ENCODE measurements around the gene GATB. TPM values are rescaled to one million over a fixed set of nuclear protein-coding genes. Genes with fewer than 3 reads are reported as not detected.

The GATB gene
- total and polyA plus RNA-seq, 2 experiments from 2014 or later: 19.4 to 20.1 TPM

GRCh38 chr4:151729731-151730559 is 30.9 kb downstream of the GATB start:
- Histone ChIP-seq H3K4me1 (ENCODE audit: insufficient read depth) (no peaks in the 10 kb centered on the region), H3K9me3 (ENCODE audit: low read depth) (no peaks in the 10 kb centered on the region), H3K79me2 (peaks cover 3% of the 10 kb centered on the region), H3K4me3 (no peak overlapping the region), H4K20me1 (ENCODE audit: insufficient read depth, poor library complexity, severe bottlenecking) (no peaks in the 10 kb centered on the region), H3K9me2 (replicated peaks; ENCODE audit: insufficient read depth) (peaks cover 4% of the 10 kb centered on the region), H3K36me3 (replicated peaks; ENCODE audit: insufficient read depth, low read depth) (no peaks in the 10 kb centered on the region), H3K27ac (peak overlapping the region; percentile 66), H3K4me2 (no peak overlapping the region), H2AFZ (no peak overlapping the region), H3K27me3 (no peaks in the 10 kb centered on the region)
- TF ChIP-seq EZH2phosphoT487 (IDR thresholded peaks at IDR 0.05; ENCODE audit: low read depth, severe bottlenecking, unreplicated experiment) (no peak), CTCF (IDR thresholded peaks at IDR 0.05; ENCODE audit: poor library complexity) (no peak), EZH2 (IDR thresholded peaks at IDR 0.05; ENCODE audit: borderline replicate concordance) (no peak)
- DNase-seq (ENCODE audit: low spot score): peak; percentile 58
- 82% methylated on average over 12 of the region's 12 CpGs for WGBS (ENCODE audit: low lambda C conversion rate, missing lambda C conversion rate)

DNA sequence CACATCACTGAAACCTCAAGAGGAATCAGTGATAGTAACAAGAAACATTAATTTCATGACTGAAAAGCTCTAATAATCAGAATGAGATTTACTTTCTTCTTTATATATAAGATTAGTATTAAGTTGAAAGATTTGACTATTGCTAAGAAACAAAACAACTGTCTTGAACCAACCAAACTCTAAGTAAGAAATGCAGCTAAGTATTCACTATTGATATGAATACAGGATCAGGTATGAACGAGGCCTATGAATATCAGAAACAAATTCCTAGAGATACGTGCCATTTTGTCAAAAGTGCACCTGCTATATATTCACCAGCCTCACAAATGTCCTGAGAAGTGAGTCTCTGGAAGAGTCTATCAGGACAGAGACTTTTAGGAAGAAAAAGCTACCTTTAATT is 32.1 kb downstream of the GATB start:
- Histone ChIP-seq H2AFZ (no peak overlapping the region), H3K9me2 (replicated peaks; ENCODE audit: insufficient read depth) (peaks cover 4% of the 10 kb centered on the region), H3K27ac (no peak overlapping the region), H3K27me3 (no peaks in the 10 kb centered on the region), H4K20me1 (ENCODE audit: insufficient read depth, poor library complexity, severe bottlenecking) (no peaks in the 10 kb centered on the region), H3K36me3 (replicated peaks; ENCODE audit: insufficient read depth, low read depth) (no peaks in the 10 kb centered on the region), H3K4me2 (no peak overlapping the region), H3K4me3 (no peak overlapping the region), H3K79me2 (peaks cover 3% of the 10 kb centered on the region), H3K9me3 (ENCODE audit: low read depth) (no peaks in the 10 kb centered on the region), H3K4me1 (ENCODE audit: insufficient read depth) (no peaks in the 10 kb centered on the region)
- 94% methylated on average over 2 of the region's 2 CpGs for WGBS (ENCODE audit: low lambda C conversion rate, missing lambda C conversion rate)
- TF ChIP-seq CTCF (IDR thresholded peaks at IDR 0.05; ENCODE audit: poor library complexity) (no peak), EZH2phosphoT487 (IDR thresholded peaks at IDR 0.05; ENCODE audit: low read depth, severe bottlenecking, unreplicated experiment) (no peak), EZH2 (IDR thresholded peaks at IDR 0.05; ENCODE audit: borderline replicate concordance) (no peak)
- DNase-seq (ENCODE audit: low spot score): no peak

DNA sequence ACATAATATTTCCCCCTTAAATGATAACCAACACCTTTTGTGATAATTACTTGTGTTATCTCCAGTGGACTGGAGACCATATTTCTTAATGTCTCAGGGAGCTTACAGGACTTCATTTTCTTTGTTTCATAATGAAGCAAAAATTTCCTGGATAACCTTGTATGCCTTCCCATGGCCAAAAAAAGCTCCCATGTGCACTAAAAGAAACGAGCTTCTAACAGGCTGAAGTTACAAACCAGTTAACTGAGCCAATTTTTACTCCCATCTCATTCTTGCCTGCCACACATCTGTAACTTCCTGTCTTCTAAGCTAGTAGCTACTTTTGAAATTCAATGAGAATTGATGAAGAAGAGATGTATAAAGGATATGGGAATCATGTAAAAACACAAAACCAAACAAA is 32.8 kb downstream of the GATB start:
- Histone ChIP-seq H3K27ac (no peak overlapping the region), H3K36me3 (replicated peaks; ENCODE audit: insufficient read depth, low read depth) (no peaks in the 10 kb centered on the region), H3K4me3 (no peak overlapping the region), H3K79me2 (peaks cover 3% of the 10 kb centered on the region), H3K9me3 (ENCODE audit: low read depth) (no peaks in the 10 kb centered on the region), H2AFZ (no peak overlapping the region), H4K20me1 (ENCODE audit: insufficient read depth, poor library complexity, severe bottlenecking) (no peaks in the 10 kb centered on the region), H3K9me2 (replicated peaks; ENCODE audit: insufficient read depth) (peaks cover 3% of the 10 kb centered on the region), H3K4me2 (no peak overlapping the region), H3K4me1 (ENCODE audit: insufficient read depth) (no peaks in the 10 kb centered on the region), H3K27me3 (no peaks in the 10 kb centered on the region)
- TF ChIP-seq EZH2 (IDR thresholded peaks at IDR 0.05; ENCODE audit: borderline replicate concordance): no peak
- no peak for TF ChIP-seq CTCF (IDR thresholded peaks at IDR 0.05; ENCODE audit: poor library complexity)
- no peak for TF ChIP-seq EZH2phosphoT487 (IDR thresholded peaks at IDR 0.05; ENCODE audit: low read depth, severe bottlenecking, unreplicated experiment)
- DNase-seq (ENCODE audit: low spot score): no peak
- WGBS (ENCODE audit: low lambda C conversion rate, missing lambda C conversion rate): 74% methylated on average over 1 of the region's 1 CpG

Measured in hepatocyte (in vitro differentiated cells).